CD4-positive, alpha-beta T cell treated with Interleukin-6 at 100 ng/mL for 8 hours (primary cell): Measurements from ENCODE around the gene GPR143.
"Not testable (repeated sequence)": the region's sequence is repeated elsewhere in the genome, so short reads cannot be mapped to it uniquely, and the experiment has no call there.

ENCODE experiments used
- DNase-seq: peaks from one replicate; pipeline ENCODE4 v3.0.0-alpha.2; 2020; ENCODE audit warnings: mixed read lengths, low spot score

GPR143 gene

DNA sequence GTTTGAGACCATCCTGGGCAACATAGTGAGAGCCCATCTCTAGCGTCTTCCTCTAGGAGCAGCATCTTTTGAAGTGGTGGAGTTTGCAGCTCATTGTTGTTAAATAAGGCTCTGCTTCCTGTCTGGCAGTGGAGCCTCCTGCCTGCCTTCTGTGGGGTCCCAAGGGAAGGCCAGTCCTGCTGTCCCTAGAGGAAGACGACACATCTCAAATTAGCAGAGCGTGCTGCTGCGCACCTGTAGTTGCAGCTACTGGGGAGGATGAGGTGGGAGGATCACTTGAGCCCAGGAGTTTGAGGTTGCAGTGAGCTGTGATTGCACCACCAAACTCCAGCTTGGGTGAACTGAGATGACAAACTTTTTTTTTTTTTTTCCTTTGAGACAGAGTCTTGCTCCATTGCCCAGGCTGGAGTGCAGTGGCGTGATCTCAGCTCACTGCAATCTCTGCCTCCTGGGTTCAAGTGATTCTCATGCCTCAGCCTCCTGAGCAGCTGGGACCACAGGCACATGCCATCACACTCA, 2.7 kb upstream of the GPR143 start:
- not testable (repeated sequence) for DNase-seq

DNA sequence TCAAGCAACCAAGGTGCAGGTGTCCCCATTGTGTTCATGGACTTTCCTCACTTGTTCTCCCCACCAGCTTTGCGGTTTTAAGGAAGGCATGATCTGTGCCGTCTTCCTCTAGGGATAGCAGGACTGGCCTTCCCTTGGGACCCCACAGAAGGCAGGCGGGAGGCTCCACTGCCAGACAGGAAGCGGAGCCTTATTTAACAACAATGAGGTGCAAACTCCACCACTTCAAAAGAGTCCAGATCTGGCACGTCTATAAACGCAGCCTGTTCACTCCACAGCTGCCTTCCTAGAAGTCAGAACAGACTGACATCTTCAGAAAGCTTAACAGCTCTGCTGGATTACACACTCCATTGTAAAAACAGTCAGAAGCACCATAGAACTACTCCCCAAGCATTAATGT, 1.7 kb upstream of the GPR143 start:
- DNase-seq: no peak

DNA sequence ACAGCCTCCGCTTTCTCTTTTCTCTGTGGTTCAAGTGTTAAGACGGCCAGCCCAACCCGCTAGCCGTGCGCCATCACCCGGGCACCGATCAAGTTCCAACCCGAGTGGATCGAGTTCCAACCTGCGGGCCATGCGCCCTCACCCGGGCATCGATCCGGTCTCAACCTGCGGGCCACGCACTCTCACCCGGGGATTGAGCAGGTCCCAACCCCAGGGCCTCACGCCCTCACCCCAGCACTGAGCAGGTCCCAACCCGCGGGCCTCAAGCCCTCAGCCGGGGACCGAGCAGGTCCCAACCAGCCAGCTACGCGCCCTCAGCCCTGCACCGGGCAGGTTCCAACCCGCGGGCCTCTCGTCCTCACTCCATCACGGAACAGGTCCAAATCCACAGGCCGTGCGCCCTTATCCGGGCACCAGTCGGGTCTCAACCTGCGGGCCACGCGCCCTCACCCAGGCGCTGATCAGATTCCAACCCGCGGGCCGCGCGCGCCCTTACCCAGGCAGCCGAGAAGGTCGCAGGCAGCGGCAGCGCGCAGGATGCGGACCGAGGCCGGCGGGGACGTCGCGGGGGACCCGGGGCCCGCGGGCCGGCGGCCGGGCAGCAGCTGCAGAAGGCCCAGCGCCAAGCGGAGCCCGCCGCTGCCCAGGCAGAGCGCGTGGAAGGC, 443 bp downstream of the GPR143 start:
- DNase-seq: no peak

DNA sequence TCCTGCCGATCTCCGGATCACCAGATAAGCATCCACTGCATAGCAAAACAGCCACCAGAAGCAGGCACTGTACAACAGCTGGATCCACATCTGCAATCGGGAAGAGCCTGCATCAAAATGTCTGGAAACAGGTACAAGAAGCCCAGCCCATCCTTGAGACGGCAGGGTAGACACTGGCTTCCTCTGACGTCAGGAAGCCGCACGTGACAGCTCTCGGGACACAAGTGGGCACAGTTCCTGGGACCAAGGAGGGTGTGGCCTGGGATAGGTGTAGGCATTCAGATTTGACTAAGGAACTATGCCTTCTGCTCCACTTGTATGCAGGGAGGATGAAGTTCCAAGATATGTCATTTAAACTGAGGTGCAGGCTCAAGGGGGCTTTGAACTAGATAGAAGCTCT, 6.3 kb downstream of the GPR143 start:
- DNase-seq: no peak

DNA sequence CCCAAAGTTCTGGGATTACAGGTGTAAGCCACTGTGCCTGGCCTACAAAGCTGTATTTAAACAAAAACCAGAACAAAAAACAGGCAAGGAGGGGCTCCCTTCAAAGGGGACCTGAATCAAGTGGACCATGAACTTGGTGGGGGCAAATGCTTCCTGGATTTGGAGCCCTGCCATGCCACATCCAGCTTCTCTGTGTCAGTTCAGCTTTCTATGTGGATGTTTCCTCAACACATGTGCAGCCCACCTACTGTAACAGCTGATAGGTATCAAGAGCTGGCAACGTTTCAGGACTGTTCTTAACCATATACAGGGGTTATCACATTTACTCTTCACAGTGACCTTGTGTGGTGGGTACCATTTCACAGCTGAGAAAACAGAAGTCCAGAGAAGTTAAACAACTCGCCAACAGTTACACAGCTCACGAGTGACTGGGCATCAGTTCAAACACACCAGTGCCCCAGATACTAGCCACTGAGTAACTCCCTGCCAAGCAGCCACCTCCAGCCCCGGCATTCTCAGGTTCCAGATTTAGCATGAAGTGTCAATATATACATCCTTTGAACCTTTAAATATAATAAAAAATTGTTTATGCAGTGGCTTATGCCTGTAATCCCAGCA, 7.5 kb downstream of the GPR143 start:
- no peak for DNase-seq

DNA sequence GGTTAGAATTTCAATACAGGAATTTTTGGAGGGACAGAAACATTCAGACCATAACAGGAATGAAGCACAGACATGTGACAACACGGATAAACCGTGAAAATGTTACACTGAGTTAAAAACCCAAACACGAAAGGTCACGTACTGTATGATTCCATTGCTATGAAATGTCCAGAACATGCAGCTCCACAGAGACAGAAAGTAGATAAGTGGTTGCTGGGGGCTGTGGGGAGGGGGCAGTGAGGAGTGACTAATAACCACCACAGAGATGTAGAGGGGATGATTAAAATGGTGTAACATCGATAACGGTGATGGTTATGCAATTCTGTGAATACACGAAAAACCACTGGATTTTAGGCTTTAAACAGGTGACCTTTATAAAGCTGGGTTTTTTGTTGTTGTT, 8.3 kb downstream of the GPR143 start:
- no peak for DNase-seq

DNA sequence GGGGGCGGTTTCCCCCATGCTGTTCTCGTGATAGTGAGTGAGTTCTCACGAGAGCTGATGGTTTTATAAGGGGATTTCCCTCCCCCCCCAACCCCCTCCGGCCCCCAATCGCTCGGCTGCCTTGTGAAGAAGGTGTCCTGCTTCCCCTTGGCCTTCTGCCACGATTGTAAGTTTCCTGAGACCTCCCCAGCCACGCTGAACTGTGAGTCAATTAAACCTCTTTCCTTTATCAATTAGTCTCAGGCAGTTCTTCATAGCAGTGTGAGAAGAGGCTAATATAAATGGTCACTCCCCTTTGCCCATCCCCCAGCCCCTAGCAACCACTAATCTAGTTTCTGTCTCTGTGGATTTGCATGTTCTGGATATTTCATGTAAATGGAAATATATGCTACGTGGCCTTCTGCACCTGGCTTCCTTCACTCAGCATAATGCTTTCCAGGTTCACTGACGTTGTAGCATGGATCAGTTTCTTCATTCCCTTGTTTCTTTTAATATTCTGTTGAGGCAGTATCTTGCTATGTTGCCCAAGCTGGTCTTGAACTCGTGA, 16.4 kb downstream of the GPR143 start:
- DNase-seq: no peak

DNA sequence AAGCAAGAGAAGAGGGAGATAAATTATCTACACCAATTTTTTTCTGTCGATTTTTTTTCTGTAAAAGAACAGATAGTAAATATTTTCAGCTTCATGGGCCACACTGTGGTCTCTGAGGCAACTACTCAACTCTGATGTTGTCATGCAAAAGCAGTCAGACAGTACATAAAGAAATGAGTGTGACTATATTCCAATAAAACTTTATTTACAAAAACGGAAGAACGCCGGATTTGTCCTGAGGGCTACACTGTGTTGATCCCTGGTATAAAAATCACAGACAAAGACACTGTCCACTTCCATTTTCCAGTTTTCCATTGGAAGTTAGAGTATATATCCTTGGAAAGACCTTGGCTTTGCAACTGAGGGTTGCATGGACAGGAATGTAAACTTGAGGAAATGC, 18.0 kb downstream of the GPR143 start:
- no peak for DNase-seq

DNA sequence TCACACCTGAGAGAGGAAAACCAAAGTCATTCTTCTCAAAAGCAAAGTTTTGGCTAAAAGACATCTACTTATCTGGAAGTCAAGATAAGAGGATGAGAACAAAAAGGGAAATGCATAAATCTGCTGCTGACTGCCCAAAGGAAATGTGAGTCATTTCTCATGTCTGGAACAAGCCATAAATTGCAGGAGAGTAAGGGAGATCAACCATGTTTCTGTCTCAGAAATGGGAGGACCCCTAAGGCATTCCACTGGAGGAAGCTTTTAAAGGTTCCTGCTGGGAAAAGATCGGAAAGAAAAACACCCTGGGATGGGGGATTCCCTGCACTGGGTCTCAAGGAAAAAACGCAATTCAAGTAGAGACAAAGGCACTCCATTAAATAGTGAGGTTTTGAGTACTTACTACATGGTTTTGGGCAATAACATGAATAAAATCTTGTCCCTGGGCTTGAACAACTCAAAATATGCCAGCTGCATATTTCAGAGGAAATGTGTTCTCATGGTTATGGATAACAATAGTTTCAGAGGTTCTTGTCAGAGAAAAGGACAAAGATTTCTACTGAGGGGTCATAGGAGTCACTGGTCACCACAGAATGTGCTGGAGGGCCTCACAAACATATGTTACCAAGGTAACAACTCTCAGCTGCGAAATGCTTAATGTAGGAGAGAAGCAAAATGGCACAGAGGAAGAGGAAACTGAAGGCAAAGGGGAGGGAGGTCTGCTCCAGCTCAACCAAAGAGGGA, 19.3 kb downstream of the GPR143 start:
- no peak for DNase-seq

DNA sequence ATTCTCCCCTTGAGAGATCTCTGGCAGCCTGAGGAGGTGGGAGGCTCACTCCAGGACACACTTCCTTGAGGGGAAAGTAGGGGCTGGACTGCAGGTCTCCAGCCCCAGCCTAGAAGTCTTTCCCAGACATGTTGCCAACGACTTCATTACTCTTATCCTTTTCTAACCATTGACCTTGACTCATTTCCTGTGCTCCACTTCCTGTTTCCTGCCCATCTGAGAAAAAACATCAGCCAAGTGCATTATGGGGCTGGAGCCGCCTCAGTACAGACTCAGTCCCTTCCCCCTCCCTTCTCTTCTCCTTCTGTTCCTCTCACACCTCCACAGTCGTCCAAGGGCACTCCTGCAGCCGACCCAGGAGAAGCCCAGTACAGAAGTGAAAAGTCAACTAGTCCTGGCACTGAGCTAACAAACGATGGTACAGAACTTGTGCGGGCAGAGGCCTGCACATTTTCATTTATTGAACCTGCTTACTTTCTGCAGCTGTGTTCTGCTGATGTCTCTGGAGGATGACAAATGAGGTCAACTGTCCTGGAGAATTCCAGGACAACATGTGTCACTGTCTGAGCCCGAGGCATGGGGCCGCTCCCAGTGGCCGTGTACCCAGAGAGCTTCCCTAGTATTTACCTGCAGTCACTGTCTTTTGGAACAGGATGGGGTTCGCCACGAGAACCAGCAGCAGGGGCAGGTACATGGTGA, 20.1 kb downstream of the GPR143 start:
- no peak for DNase-seq

DNA sequence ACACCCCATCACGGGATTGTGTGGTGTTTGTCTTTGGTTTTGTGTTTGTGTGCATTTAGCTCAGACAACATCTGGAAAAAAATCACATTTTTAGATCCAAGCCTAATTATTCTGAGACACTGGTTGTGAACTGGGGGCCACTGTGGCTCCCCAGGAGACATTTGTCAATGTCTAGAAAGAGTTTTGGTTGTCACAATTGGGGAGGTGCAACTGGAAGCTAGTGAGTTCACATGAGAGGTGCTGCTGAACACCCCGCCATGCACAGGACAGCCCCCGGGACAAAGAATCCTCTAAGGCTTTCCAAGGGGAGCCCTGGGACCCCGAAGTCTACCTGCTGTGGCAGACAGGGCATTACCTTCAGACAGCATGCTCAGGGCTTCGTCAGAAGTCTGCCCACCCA, 26.5 kb downstream of the GPR143 start:
- no peak for DNase-seq

DNA sequence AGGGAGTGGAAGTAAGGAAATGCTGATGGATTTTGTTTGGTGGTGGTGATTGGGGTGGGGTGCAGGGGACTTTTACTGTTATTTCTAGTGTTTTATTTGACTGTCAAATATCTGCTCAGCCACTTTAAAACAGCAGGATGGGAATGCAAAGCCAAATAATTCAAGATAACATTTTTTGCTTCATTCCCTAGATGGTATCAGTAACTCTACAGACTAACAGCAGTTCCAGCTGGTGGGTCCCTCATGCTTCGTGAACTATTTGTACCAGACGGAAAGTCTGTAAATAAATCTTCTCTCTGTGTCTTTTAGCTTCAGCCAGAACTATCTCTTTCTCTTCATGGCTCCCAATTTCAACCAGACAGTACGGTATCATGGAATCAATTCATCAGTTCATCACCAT, 27.5 kb downstream of the GPR143 start:
- DNase-seq: no peak

DNA sequence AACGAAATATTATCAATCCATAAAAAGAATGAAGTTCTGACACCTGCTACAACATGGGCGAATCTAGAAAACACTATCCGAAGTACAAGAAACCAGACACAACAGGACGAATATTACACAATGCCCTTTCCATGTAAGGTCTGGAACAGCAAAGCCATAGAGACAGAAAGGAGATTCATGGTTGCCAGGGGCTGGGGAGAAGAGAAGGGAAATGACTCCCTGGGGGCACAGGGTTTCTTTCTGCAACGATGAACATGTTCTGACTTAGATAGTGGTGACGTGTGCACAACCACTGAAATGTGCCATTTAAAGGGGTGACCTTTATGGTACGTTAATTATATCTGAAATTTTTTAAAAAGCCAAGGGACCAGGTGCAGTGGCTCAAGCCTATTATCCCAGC, 28.3 kb downstream of the GPR143 start:
- DNase-seq: no peak

DNA sequence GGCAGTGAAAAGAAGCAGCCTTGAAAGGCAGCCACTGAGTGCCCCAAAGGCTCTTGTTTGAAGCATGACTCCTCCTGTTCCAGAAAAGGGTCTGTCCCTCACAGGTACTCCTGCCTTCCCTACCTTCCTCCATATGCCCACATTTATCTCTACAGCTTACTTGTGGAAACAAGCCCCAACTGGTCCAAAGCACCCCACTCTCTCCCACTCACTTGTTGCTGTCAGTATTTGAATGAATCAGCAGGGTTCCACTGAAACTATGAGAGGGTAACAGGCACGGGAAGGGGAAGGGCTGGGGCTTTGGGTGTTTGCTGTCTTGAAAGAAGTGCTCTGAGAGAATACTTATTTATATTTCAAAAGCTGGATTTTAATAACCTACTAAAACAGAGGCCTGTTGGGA, 34.9 kb downstream of the GPR143 start:
- DNase-seq: no peak

DNA sequence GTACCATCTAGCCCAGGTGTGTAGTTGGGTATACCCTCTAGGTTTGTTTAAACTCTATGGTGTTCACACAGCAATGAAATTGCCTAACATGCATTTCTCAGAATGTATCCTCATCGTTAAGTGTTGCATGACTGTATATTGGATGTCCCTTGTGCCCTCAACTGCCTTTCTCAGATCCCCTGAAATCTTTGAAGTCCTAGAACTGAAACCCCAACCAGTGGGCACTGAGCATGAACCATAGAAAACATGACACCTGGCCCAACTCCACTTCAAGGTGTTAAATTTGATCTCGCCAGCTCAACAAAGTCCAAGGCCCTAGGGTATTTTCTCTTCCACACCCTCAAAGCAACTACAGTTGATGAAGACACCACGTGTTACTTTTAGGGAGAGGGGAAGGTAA, 35.6 kb downstream of the GPR143 start:
- DNase-seq: no peak

DNA sequence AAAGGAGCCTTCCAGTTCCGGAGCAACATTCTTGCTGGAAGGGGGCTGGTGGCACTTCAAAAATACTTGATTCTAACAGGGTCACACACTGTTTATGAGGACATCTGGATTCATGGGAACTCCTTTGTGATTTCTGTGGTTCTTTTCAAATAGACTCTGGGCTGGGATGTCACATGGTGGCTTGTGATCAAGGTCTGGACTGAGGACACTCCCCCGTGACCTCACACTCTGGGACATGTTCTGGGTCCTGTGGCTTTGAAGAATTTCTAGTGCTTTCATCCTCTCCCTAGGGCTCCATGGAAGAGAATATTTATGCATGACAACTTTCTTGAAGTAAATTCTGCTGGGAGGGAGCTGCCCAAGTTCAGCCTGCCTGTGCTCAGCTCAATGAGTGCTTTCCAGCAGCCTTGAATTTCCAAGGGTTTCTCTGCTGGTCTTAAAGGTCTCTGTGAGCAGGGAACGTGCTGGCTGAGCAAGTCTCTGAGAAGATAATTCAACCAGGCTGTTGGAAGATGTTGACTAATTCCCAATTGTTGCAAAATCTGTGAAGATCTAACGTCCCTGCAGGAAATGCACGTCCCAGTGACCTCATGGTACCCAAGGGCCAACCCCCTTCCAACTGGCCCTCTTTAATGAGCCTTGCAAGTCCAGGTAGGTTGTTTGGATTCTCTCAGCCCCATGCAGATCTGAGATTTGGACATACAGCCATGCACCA, 36.3 kb downstream of the GPR143 start:
- DNase-seq: no peak

DNA sequence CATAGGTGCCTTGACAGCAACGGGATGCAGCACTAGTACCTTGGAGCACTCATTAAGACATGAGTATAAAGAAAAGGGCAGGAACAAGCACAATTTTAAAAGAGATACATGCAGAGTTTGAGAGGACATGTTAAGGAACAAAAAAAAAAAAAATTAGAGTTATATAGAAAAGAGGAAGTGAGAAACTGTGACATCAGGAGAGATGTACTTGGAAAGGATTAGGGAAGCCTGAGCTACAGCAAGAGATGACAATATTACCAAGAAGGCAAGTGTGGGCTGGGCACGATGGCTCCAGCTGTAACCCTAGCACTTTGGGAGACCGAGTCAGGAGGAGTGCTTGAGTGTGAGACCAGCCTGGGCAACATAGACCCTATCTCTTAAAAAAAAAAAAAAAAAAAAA, 37.4 kb downstream of the GPR143 start:
- no peak for DNase-seq

DNA sequence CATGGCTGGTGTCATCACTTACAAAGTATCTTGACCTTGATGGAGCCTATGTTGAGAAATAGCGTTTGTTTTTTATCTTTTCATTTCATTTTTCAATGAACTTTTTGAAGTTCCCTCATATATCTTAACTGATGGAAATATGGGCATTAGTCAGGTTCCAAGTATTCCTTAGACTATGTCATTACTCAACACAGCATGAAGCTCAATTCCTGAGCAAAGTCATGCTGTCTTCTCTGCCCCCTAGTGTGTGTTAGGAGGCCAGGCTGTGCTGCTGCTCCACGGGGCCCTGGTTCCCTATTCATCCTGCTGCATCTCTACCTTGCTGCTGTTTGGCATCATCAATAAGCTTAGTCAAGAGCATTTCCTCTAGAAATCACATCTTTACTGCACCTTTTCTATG, 40.9 kb downstream of the GPR143 start:
- no peak for DNase-seq

DNA sequence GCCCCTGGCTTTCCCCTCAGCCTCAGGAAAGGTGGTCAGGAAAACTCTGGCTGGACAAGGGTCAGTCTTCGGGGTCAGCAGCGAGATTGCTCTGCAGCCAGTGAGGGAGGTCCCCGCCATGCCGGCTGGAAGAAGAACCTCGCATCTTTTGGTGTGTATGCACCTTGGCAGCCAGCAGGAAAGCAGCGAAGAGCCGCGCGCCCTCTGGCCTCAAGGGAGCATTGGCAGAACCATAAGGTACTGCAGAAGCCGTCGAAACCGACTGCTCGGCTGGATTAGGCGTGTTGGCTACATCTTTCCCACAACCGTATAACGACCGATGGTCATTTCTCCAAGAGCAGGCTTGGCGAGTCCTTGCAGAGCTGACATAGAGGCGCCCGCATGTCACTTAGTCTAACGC, 48.3 kb downstream of the GPR143 start:
- DNase-seq: no peak

DNA sequence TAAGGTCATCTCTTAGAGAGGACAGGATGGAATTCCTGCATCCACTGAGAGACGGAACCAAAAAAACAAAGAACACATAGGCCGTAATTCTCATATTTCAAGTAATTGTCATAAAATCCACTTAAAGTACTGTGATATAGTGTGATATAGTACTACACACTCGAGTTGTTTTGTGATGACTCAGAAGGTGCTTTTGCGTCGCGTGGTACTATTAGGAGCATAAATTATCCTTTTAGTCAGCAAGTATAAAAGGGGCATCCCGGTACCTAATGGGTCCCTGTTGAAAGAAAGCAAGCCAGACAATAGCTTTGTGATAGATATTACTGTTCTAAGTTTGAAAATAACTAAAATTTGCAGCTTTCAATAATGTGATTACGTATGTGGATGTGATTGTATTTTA, 55.3 kb downstream of the GPR143 start:
- DNase-seq: no peak

DNA sequence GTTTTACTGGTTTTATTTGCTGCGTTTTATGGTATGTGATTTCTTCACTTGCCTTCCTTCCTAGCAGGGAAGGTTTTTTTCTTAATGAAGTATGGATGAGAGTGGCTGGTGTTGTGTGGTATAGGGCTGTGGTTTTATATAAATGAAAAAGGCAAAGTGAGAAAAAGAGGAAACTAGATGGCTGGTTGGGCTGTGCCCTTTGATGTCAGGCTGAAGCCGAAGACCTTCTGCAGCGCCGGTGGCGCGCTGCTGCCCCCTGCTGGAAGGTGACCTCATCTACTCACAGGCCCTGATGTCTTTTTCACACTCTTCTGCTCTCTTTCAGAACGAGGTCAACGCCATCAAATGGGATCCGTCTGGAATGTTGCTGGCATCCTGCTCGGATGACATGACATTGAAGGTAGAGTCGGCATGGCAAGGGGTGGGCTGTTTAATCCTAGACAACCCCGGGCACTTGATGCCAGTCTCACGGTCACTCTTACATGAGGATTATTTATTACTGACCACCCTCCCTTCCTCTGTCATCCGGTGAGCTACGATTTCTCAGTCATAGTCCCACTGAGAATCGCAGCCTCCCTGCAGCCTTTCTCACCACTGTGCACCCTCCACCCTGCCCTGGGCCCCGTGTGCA, 56.6 kb downstream of the GPR143 start:
- DNase-seq: peak; percentile 80
